Measurements from ENCODE around the gene LRRTM3. TPM values are rescaled to one million over a fixed set of nuclear protein-coding genes. Genes with fewer than 3 reads are reported as not detected.

Gene LRRTM3
- polyA plus RNA-seq, 2 of the 4 experiments (the other 2 are of a cell fraction), result not detected

GRCh38 chr10:66931340-66931948, 5.6 kb downstream of the LRRTM3 start:
- Histone ChIP-seq H3K4me2 (no peak overlapping the region), H3K4me3 (no peak overlapping the region), H3K4me1 (no peaks in the 10 kb centered on the region), H3K27ac (no peak overlapping the region), H3K9me3 (no peaks in the 10 kb centered on the region)
- TF ChIP-seq CTCF (IDR thresholded peaks at IDR 0.05) (peak; percentile 89), SMC3 (IDR thresholded peaks at IDR 0.05) (peak; percentile 68), CHD2 (IDR thresholded peaks at IDR 0.05; ENCODE audit: low read length, partially characterized antibody) (no peak), RAD21 (conservative IDR thresholded peaks at IDR 0.05 in 1 of 2, IDR thresholded peaks at IDR 0.05 in 1 of 2) (peak; percentile 84 to 87)
- DNase-seq (ENCODE audit: low read depth in 1 of 2, low spot score in 1 of 2) (peak; percentile 8 to 73), ATAC-seq (peak; percentile 71 to 81; a peak in 4 of 6 replicates), FAIRE-seq (peak; percentile 13)
- CTCF ChIA-PET, result interaction anchor here (0.9 to 1.5 kb wide), 2 partner anchors 589 to 1412 kb away, joined by 3 to 4 read pairs; no protein-coding TSS in a partner anchor
- POLR2A ChIA-PET, result no interaction called here
- 15% methylated on average over 5 of the region's 5 CpGs for WGBS (ENCODE audit: missing lambda C conversion rate)

DNA sequence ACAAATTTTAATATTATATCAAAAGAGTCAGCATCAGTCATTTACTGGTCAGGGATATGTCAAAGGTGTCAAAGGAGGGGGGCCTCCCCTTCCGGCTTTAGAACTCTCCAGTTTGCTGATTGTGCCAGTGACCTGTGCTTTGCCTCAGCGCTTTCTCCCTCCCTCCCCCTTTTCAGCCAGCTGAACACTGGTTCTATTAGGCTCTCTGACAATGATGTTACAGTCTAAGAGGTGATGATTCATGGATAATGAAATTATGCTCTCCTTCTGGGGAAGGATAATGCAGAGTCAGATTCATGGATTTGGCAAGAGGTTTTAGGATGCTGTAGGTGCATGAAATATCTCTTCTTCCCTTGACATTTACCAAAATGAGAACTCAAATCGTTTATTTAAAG, 6.1 kb downstream of the LRRTM3 start:
- DNase-seq (ENCODE audit: low read depth in 1 of 2, low spot score in 1 of 2) (no peak), ATAC-seq (no peak), FAIRE-seq (no peak)
- 2% methylated on average over 3 of the region's 3 CpGs for WGBS (ENCODE audit: missing lambda C conversion rate)
- no peaks in the 10 kb centered on the region for H3K4me1 ChIP-seq
- no peak overlapping the region for H3K27ac ChIP-seq
- ChIA-PET CTCF (interaction anchor here (0.9 to 1.5 kb wide), 2 partner anchors 589 to 1412 kb away, joined by 3 to 4 read pairs; no protein-coding TSS in a partner anchor), POLR2A (no interaction called here)
- no peak overlapping the region for H3K4me3 ChIP-seq
- no peaks in the 10 kb centered on the region for H3K9me3 ChIP-seq
- no peak overlapping the region for H3K4me2 ChIP-seq
- TF ChIP-seq RFX5 (IDR thresholded peaks at IDR 0.05) (no peak), KDM5A (IDR thresholded peaks at IDR 0.05) (no peak), NPAS2 (CRISPR knock-in tag; IDR thresholded peaks at IDR 0.05; ENCODE audit: borderline replicate concordance) (no peak), KDM1A (IDR thresholded peaks at IDR 0.05; ENCODE audit: low read depth) (no peak), TP53 (CRISPR knock-in tag; IDR thresholded peaks at IDR 0.05) (no peak), RNF2 (IDR thresholded peaks at IDR 0.05; ENCODE audit: borderline replicate concordance, low read depth) (no peak), CTCF (IDR thresholded peaks at IDR 0.05) (no peak), CBX2 (IDR thresholded peaks at IDR 0.05; ENCODE audit: borderline replicate concordance, low read depth) (no peak), MAZ (IDR thresholded peaks at IDR 0.05; ENCODE audit: borderline replicate concordance, low read depth, low read length) (no peak), RCOR1 (IDR thresholded peaks at IDR 0.05; ENCODE audit: low read depth, low read length) (no peak), ZFP36 (IDR thresholded peaks at IDR 0.05; ENCODE audit: borderline replicate concordance, partially characterized antibody) (no peak), ELK1 (IDR thresholded peaks at IDR 0.05; ENCODE audit: low read depth, low read length) (no peak), GATA3 (IDR thresholded peaks at IDR 0.05; ENCODE audit: borderline replicate concordance) (no peak), HES2 (IDR thresholded peaks at IDR 0.05) (no peak), MAFK (IDR thresholded peaks at IDR 0.05; ENCODE audit: partially characterized antibody) (no peak), EHMT2 (IDR thresholded peaks at IDR 0.05; ENCODE audit: low read depth) (no peak), SREBF2 (IDR thresholded peaks at IDR 0.05) (no peak)
- TF ChIP-seq, protein P1, sequence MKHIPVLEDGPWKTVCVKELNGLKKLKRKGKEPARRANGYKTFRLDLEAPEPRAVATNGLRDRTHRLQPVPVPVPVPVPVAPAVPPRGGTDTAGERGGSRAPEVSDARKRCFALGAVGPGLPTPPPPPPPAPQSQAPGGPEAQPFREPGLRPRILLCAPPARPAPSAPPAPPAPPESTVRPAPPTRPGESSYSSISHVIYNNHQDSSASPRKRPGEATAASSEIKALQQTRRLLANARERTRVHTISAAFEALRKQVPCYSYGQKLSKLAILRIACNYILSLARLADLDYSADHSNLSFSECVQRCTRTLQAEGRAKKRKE (CRISPR knock-in tag; IDR thresholded peaks at IDR 0.05; ENCODE audit: low read depth), result no peak
